Testis (tissue), 2 donors: ENCODE data around the gene RAMP3.

Source experiments
- CTCF ChIP-seq, 3 experiments: fragments of 450-650 bp in 2 of 3; fragments of 200-600 bp in 1 of 3; sonication (generic) in 1 of 3; IDR thresholded peaks; one replicate each; pipeline ENCODE4 v1.5.1; 2016 to 2019; ENCODE audit warnings: antibody characterized with exemption in 3 of 3, mild to moderate bottlenecking in 2 of 3, moderate library complexity in 1 of 3
- POLR2A ChIP-seq: fragments of 450-650 bp; IDR thresholded peaks from one replicate; pipeline ENCODE4 v1.6.1; 2017; ENCODE audit warnings: antibody characterized with exemption, mild to moderate bottlenecking, moderate library complexity

DNA sequence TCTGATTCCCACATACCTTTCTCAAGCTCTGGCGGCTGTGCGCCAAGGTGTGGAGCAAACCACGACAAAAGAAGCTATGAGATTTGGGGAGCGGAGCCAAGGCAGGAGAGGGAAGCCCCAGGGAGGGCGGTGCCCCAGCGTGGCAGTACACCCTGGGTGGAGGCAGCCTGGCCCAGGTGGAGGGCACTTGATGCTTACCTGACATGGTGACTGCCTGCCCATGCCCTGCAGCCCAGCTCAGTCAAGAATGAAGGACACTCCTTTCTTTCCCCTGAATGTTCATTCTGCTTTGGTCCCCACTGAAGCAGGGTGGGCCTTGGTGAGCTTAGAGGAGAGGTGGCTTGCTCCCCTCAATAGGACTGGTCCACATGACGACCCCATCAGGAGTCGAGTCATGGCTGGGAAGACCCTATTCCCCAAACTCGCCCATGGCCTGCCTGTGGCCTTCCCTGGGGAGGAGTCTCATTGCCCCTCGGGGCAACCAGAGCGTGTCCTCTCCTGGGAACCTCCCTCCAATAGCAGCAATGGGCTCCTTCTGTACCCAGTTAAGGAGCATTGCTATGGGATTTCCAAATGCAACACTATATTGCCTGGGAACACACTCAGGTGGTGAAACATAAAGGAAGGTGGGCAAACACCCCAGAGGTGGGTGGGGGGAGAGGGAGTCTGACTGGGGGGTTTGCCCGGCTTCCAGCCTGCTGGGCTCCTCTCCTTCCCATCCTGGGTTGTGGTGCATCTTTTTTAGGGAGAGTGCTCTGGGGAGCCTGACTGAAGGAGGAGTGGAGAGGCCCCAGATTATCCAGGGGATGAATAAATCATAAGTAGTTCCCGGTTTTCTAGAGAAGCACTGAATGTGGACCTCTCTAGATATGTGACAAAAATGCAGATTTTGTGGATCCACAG is 22.7 kb downstream of the RAMP3 start:
- TF ChIP-seq CTCF (IDR thresholded peaks at IDR 0.05): no peak
- no peak for TF ChIP-seq POLR2A
